ENCODE results near the gene PARP3.
"Not testable (repeated sequence)": the region's sequence is repeated elsewhere in the genome, so short reads cannot be mapped to it uniquely, and the experiment has no call there.

Gene PARP3

DNA sequence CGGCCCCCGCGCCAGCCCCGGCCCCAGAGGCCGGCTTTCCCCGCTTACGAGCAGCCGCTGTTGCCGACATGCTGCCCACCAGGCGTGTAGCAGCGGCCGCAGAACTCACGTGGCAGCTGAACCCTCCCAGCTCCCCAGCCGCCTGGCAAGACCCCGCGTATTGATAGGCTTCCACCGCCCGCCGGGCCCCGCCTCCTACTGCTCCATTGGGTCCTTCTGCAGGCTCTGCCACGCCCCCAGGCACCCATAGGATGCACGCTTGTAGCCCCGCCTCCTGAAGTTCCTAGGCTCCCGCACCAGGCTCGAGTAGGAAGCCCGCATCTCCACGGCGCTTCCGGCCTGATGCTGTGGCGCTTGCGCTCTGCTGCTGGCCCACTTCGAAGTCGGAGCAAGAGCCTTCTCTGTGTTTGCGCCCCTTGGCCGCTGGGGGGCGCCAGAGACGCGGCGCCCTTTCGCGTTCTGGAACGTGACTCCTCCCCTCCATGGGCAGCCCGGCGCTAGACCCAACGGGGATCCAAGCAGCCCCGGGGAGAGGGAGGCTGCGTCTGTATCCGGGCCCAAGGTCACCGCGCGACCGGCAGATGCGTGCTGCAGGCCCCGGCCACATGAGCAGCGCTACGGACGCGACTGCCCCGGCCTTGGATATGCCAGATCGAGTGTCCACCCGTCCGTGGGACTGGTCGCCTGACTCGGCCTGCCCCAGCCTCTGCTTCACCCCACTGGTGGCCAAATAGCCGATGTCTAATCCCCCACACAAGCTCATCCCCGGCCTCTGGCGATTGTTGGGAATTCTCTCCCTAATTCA, at the start of gene PARP3, which contains the start of gene RRP9:
TSS of gene PARP3 (plus strand) at position 566 of the 805 bp plus-strand sequence. CDS start 993 bp downstream, outside the sequence.
TSS of gene RRP9 (minus strand) at position 107 of the 805 bp plus-strand sequence. CDS start at position 70, 37 bp downstream.
- peak; percentile 97 for DNase-seq

DNA sequence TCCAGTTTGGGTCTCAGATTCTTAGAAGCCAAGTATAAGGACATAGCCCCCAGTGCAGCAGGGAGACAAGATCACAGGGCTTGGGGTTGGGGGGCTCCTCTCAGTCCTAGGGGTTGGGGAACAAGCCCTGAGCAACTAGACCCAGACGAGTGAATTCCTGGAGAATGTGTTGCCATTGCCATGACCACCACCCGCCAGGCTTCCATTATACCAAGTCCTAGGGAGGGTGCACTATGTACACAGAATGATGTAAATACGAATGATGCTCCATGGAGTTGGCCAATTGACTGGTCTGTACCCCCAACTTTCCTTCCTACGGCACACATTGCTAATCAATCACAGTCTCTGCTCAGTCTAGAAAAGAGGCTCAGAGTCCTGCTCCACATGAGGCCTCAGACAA, 47.8 kb upstream of the PARP3 start:
- DNase-seq: no peak

DNA sequence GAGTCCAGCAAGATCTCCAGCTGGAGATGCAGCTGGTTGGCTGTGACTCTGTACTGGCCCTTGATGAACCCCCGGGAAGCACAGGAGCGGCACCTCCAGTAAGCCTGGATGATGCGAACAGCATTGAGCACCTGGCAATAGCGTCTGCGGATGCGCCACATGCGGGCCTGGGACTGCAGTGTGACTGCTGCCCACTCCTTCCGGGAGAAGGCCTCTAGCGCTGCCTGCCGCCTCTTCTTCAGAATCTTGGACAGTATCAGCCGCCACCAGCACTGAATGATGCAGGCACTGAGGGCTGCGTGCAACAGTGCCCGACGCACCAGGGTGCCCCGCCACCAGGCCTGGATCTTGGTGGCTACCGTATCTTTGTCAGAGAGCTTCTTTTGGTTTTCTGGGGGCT, 47.2 kb upstream of the PARP3 start:
- no peak for DNase-seq

DNA sequence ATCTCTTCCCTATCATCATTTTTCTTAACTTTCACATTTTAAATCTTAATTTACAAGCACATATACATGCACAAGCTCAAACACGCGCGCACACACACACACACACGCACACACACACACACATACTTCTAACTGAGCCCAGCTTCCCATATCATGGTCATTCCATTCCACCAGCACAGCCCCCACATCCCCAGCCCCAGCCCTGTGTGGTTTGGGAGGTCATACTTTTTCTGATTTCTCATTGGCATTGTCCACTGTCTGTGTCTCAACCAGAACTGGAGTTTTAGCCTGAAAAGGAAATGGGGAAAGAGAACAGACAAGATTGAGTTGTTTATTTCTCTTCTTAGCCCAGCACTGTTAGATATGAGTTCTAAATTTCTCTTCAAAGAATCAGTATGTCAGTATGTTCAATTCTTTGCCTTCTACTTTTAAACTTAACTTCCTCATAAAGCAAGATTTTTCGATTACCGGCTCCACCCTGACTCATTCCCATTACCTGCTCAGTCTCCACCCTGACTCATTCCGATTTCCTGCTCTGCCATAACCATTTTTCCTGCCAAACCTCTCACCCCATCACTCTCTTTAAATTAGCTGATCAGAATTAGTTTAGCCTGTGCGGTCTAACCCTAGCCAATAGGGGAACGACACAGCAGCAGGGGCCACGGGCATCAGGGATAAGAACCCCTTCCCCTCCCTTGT, 45.4 kb upstream of the PARP3 start:
- DNase-seq: no peak

DNA sequence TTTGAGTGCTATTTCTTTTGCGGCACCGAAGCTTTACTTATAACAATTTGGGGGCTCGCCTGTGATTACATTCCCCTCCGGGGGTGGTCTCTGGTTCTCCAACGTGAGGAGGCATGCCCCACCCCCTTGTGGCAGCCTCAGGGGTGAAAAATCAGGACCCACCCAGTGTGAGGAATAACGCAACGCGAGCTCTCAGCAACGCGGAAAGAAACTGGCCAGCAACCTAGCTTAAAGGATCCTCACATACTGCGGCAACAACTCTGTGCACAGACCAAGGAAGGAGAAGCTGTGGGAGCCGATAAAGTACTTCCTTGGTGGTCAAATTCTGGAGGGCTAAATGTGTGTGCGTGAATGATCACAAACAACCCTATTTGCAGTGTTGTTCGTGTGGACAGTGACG, 44.8 kb upstream of the PARP3 start:
- DNase-seq: no peak

DNA sequence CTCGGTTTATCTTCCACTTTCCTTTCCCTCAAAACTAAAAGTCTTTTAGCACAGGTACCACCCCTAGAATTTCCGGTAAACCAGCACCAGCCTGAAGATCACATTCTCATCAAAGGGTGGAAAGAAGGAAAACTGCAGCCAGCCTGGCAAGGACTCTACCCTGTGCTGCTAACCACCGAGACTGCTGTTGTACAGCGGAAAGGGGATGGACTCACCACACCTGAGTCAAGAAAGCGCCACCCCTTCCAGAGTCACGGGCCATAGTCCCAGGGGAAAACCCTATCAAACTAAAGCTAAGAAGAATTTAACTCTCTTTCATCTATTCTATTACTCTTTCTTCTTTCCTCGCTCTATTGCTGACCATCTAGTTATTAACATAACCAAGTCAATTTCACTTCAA, 42.1 kb upstream of the PARP3 start:
- not testable (repeated sequence) for DNase-seq

DNA sequence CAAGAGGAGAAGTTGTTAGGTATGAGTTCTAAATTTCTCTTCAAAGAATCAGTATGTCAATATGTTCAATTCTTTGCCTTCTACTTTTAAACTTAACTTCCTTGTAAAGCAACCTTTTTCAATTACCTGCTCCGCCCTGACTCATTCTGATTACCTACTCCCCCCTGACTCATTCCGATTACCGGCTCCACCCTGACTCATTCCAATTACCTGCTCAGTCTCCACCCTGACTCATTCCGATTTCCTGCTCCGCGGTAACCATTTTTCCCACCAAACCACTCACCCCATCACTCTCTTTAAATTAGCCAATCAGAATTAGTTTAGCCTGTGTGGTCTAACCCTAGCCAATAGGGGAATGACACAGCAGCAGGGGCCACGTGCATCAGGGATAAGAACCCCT, 39.8 kb upstream of the PARP3 start:
- DNase-seq: not testable (repeated sequence)

DNA sequence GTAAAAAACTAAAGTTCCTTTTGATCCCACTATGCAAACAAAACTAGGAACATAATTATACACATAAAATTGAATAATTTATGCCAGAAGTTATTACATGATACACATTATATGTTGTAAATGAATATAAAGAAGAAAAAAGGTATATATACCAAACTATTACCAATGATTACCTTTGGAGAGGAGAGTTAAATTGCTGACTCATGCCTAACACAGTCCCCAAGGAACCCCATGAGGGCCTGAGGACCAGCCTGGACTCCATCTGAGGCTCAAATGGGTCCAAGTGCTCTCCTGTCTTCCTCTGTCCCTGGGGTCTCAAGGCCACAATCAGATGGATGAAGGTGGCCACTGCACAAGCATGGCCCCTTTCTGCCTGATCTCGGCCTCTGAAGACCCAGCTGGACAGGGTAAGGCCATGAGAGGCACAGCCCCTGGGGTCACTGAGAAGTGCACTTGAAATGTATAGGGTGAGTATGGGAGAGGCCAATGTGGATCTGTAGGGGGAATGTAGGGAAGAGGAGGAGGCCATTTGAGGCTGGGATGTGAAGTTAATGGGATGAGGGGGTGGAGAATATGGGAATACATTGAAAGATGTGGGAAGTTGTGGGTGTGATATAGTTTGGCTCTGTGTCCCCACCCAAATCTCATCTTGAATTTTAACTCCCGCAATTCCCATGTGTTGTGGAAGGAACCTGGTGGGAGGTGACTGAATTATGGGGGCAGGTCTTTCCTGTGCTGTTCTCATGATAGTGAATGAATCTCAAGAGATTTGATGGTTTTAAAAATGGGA, 37.9 kb upstream of the PARP3 start:
- no peak for DNase-seq

DNA sequence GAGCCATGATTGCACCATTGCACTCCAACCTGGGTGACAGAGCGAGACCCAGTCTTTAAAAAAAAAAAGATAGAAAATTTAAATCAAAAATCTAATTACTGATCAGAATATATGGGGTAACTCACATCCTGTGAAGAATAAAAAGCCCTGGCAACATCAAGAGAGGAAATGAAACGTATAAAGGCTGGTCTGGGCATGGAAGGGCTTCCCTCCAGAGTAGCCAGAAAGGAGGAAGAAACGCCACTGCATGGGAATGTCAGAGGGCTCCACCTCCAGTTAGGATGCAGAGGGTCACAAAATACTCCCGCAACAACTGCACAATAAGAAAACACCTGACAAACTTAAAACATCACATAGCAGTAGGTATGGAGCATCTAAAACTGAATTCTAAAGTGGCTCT, 34.1 kb upstream of the PARP3 start:
- DNase-seq: no peak

DNA sequence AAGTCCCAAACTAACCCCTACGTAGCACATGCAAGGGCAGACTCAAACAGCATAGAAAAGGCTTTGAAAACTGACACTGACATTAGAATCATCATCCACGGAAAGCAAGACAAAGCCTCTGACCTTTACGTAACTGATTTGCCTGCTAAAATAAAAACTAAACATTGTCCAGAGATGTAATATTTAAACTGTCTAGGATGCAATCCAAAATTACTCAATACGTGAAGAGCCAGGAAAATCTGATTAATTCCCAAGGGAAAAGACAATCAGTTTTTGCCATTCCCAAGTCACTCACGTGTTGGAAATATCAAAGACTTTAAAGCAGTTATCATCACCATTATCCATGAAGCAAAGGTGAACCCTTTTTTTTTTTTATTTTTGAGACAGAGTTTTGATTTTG, 25.7 kb upstream of the PARP3 start:
- DNase-seq: no peak

DNA sequence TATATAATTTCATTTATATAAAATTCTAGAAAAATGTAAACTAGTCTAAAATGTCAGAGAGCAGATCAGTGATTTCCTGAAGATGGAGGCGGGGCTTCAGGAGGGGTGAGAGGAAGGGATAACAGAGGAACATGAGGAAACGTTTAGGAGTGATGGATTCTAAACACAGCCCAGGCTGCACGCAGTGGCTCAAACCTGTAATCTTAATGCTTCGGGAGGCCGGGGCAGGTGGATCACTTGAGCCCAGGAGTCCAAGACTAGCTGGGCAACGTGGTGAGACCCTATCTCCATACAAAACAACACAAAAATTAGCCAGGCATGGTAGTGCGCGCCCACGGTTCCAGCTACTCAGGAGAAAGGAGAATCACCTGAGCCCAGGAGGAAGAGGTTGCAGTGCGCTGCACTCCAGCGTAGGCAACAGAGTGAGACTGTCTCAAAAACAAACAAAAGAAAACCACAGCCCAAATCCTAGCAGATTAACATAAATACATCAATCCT, 21.0 kb upstream of the PARP3 start:
- DNase-seq: no peak

DNA sequence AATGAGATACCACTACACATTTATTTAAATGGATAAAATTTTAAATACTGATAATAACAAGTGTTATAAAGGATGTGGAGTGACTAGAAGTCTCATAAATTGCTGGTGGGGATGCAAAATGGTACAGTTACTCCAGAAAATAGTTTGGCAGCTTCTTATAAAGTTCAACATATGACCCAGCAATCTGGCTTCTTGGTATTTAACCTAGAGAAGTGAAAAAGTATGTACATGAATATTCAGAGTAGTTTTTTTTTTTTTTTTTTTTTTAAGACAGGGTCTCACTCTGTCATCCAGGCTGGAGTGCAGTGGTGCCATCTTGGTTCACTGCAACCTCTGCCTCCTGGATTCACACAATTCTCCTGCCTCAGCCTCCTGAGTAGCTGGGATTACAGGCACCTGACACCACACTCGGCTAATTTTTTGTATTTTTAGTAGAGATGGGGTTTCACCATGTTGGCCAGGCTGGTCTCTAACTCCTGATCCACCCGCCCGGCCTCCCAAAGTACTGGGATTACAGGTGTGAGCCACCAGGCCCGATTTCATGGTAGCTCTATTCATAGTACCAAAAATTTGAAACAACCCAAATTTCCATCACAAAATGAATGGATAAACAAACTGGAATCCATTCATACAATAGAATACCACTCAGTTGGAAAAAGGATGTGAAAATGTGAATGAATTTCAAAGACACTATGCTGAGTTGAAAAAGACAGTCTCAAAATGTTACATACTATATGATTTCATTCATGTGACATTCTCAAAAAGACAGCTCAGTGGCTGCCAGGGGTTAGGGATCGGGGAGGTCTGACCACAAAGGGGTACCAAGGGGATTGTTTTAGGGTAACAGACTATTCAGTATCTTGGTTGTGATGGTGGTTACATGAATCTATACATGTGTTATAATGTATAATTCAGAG, 14.8 kb upstream of the PARP3 start:
- no peak for DNase-seq

DNA sequence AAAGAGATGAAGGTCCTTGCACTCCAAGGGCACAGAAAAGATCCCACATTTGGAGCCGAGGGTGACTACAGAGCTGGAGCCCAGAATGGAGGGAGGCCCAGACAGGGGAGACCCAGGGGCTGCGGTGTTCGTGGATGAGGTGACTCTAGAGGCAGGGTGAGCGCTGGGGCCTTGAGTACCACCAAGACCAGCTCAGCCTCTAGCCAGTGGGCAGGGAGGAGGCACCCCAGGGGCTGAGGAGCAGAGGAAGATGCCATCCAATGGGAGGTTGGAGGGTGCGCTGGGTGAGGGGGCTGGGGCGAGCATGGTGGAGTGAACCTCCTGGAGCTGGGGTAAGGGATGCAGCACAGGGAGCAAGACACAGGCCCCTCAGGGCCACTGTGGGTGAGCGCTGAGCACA, 13.7 kb upstream of the PARP3 start:
- no peak for DNase-seq

DNA sequence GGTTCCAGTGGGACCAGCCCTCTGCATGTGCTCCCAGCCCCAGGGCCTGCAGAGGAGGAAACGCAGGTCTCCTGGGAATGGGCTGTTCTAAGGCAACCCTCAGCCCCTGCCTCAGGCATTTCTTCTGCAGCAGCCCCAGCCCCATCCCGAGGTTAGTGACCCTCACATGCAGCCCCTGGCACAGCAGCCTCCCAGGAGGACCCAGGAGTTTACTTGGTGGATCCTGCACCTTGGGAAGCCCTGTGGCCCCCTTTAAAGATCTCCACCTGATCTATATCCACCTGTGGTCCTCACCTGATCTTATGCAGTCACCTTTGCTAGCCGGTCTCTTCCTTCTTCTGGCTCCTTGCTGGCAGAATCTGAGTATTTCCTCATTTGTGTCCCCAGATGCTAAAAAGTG, 13.2 kb upstream of the PARP3 start:
- DNase-seq: not testable (repeated sequence)

DNA sequence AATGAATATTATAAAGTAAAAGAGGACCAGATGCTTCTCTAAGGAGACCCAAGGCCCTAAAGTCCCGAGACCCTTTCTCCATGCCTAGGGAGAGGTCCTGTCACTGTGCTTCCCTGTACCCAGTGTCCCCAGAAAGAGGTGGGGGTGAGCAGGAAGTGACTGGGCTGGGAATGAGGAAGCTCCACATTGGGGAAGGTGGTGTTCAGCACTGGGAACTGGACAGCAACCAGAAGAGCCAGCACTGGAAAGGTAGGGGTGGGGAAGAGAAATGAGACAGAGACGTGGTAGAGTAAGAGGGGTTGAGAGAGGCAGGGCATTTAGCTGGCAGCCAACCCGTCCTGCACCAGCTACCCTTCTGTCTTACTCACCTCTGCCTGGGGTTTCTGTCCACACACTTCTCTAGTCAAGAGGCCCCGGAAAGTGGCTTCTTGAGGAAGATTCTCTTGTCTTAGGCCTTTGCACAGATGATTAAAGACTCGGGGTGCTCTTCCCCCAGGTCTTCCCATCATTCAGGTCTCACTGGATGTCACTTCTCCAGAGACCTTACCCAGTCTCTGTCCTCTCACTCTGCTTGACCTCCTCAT, 12.7 kb upstream of the PARP3 start:
- DNase-seq: no peak

DNA sequence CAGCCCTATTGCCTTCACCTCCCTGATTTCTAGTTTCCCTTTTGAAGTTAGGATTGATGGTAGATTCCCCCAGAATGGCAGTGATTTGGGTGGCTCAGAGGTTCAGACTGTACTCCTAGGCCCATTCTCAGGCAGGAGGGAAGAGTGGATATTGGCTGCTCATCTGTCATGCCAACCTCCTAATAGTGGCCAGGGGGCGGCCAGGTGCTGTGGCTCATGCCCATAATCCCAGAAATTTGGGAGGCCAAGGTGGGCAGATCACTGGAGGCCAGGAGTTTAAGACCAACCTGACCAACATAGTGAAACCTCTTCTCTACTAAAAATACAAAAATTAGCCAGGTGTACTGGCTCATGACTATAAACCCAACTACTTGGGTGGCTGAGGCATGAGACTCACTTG, 11.7 kb upstream of the PARP3 start:
- no peak for DNase-seq

DNA sequence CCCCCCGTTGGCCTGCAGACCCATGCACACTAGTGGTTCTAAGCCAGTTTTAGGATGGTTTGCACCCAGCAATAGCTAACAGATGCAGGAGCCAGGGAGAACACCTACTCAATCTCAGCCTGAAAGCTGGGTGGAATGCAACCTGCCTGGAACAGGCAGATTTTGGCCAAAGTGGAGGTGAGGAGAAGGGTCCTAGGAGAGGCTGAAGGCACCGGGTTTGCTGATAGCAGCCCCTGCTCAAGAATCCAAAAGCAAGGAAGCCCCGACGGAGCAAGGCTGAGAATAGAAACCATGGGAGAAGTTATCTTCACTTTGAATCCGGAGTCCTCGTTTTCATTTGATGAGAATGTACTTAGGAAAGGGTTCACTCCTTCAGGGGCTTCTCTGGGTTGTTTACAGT, 10.4 kb upstream of the PARP3 start:
- DNase-seq: no peak

DNA sequence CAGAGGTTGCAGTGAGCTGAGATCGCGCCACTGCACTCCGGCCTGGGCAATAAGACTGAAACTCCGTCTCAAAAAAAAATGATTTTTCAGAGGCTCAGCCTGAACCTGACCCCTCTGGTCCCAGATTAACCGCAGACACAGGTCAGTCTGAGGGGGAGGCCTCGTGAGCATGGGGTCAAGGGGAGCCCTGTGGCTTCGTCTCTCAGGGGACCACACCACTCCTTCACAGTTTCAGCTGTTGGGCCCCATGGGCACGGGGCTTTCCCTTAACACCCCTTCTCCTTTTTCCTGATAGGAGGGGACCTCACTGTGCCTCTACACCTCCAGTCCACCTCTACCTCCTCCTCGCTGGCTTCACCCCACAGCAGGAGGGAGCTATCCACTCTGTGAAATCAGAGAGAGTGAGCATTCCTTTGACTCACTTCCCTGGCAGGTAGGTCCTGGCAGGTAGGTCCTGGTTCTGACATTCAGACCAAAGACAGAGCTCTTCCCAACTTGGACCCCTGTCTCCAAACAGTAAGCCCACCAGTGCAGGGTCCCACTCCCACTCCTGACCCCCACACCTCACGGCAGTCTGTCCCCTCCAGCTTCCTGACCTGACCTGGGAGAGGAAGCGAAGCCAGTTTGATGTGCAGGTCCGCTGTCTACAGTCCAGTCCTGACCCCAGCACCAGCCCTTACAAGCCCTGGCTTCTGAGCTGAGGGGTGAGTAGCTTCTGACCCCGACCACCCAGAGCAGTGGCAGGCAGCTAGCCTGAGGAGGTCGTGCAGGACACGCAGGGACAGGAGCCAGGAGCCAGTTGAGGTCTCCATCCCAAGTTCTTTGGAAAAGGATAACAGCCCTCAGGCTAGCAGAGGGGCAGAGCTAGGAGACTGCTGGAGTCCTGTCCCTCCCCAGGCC, 9.4 kb upstream of the PARP3 start:
- no peak for DNase-seq

DNA sequence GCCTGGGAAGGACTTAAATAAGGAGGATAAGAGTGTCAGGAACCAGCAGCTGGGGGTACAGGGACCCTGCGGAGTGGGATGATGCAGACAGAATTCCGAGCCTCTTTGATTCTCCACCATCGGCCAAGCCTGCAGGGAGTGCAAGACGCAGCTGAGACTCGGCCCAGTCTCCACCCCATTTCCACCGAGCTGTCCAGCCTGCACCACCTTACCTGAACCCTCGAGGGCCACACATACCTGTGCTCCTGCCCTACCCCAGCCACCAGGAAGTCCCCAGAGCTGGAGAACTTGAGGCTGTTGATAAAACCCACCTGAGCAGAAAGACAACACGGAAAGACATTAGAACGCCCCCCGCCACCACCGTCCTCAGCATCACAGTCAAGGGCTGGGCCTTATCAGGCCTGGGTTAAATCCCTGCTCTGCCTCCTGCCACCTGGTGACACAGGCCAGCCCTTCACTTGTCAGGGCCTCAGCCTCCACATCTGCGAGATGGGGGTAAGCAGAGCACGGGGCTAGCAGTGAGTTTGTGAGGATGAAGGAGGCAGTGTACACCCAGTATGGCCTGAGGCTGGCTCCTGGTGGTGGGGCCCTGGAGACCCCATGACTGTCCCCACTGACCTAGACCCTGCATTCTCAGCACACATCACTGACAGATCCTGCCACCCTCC, 8.6 kb upstream of the PARP3 start:
- DNase-seq: no peak
